ENCODE data around the gene SSPN. TPM values are rescaled to one million over a fixed set of nuclear protein-coding genes. Genes with fewer than 3 reads are reported as not detected.

The SSPN gene
- total and polyA plus RNA-seq, 9 donors = 71.5 to 126 (median 96.5) TPM

- no peaks in the 10 kb centered on the region for H3K4me1 ChIP-seq (ENCODE audit: control insufficient read depth, insufficient read depth, low read length)
- no peak for DNase-seq
- H3K4me3 ChIP-seq (ENCODE audit: low read length) = no peak overlapping the region
- no peaks in the 10 kb centered on the region for H3K9me3 ChIP-seq (replicated peaks; ENCODE audit: control insufficient read depth, low read depth, low read length)
- no peaks in the 10 kb centered on the region for H3K36me3 ChIP-seq (ENCODE audit: control insufficient read depth, insufficient read depth, low read length)
- no peaks in the 10 kb centered on the region for H3K27me3 ChIP-seq (ENCODE audit: control insufficient read depth, insufficient read depth, low read length)
- 77% methylated on average over 5 of the region's 8 CpGs for WGBS (ENCODE audit: insufficient coverage)
- H3K27ac ChIP-seq (ENCODE audit: low read length) = no peak overlapping the region
Measured at GRCh38 chr12:26297396-26298070, 102.2 kb downstream of the SSPN start.

- Histone ChIP-seq H3K4me1 (ENCODE audit: control insufficient read depth, insufficient read depth, low read length) (no peaks in the 10 kb centered on the region), H3K27me3 (ENCODE audit: control insufficient read depth, insufficient read depth, low read length) (no peaks in the 10 kb centered on the region), H3K27ac (ENCODE audit: low read length) (no peak overlapping the region), H3K9me3 (replicated peaks; ENCODE audit: control insufficient read depth, low read depth, low read length) (no peaks in the 10 kb centered on the region), H3K36me3 (ENCODE audit: control insufficient read depth, insufficient read depth, low read length) (no peaks in the 10 kb centered on the region), H3K4me3 (ENCODE audit: low read length) (no peak overlapping the region)
- peak; percentile 70 for DNase-seq
- WGBS (ENCODE audit: insufficient coverage) = 86% methylated on average over 1 of the region's 6 CpGs
Measured at GRCh38 chr12:26298785-26299621, 103.6 kb downstream of the SSPN start.

- no peaks in the 10 kb centered on the region for H3K9me3 ChIP-seq (replicated peaks; ENCODE audit: control insufficient read depth, low read depth, low read length)
- H3K27ac ChIP-seq (ENCODE audit: low read length) = no peak overlapping the region
- H3K36me3 ChIP-seq (ENCODE audit: control insufficient read depth, insufficient read depth, low read length) = no peaks in the 10 kb centered on the region
- DNase-seq = no peak
- no peaks in the 10 kb centered on the region for H3K4me1 ChIP-seq (ENCODE audit: control insufficient read depth, insufficient read depth, low read length)
- H3K4me3 ChIP-seq (ENCODE audit: low read length) = no peak overlapping the region
- H3K27me3 ChIP-seq (ENCODE audit: control insufficient read depth, insufficient read depth, low read length) = no peaks in the 10 kb centered on the region
- WGBS (ENCODE audit: insufficient coverage) = 88% methylated on average over 1 of the region's 1 CpG
Measured at GRCh38 chr12:26299751-26300150, 104.4 kb downstream of the SSPN start.

Other genes with a start within 250 kb of the SSPN start
- gene RASSF8, start 236.9 kb upstream of the SSPN start, total RNA-seq = 42.6 TPM
- 10 to 100 TPM; 11.8 to 38.8 (median 27.2) TPM for gene RASSF8, start 236.9 kb upstream of the SSPN start, polyA plus RNA-seq (ENCODE audit: insufficient read depth in 1 of 8, insufficient read length in 8 of 8, low replicate concordance in 1 of 8)
- gene BHLHE41, start 70.5 kb upstream of the SSPN start, total RNA-seq = 1.6 TPM
- 1 to 10 TPM; 1.1 to 3.9 (median 2.0) TPM for gene BHLHE41, start 70.5 kb upstream of the SSPN start, polyA plus RNA-seq (ENCODE audit: insufficient read depth in 1 of 8, insufficient read length in 8 of 8, low replicate concordance in 1 of 8)

Data from muscle of leg (tissue), 11 donors.